ENCODE data around the gene SPATA21.

GRCh38 chr1:16438516-16438915 lies 1.3 kb upstream of the SPATA21 start:
- no peak for TF ChIP-seq CTCF (IDR thresholded peaks at IDR 0.05; ENCODE audit: low read depth, low read length, missing input control)
- no peak for TF ChIP-seq HNF4G (IDR thresholded peaks at IDR 0.05)
- TF ChIP-seq SP1 (IDR thresholded peaks at IDR 0.05) = no peak
- no peak for TF ChIP-seq RAD21 (IDR thresholded peaks at IDR 0.05)
